ENCODE data around the gene SMCO3.

Gene SMCO3

DNA sequence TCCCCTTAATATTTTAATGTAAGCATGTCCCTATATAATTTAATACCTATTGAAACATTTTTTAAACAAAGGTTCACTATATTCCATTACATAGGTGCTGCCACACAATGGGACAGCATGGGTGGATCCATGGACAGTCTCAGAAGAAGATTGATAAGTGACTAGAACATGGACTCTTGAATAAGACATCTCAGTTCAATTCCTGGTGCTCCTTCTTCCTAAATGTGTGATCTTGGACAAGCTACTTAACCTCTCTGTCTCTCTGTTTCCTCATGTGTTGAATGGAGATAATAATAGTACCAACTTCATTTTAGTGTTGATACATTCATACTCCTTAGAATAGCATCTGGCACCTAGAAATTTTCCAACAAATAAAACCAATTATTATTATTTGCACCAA, 30.4 kb upstream of the SMCO3 start:
- Histone ChIP-seq H3K27ac (ENCODE audit: low read depth, low read length) (no peak overlapping the region), H3K4me3 (ENCODE audit: low read depth, low read length) (no peak overlapping the region), H3K27me3 (ENCODE audit: control insufficient read depth, insufficient read depth, low read length) (no peaks in the 10 kb centered on the region), H3K36me3 (ENCODE audit: control insufficient read depth, insufficient read depth, low read length) (no peaks in the 10 kb centered on the region), H3K4me1 (ENCODE audit: control insufficient read depth, insufficient read depth, low read length) (no peaks in the 10 kb centered on the region; the same call in 1 of the 2 replicates), H3K9me3 (ENCODE audit: control insufficient read depth, insufficient read depth, low read length) (0 out of 2 replicates have a peak, but pooled peaks cover under 1% of the 10 kb centered on the region), H3K9ac (ENCODE audit: low read depth, low read length) (no peak overlapping the region)

GRCh38 chr12:14843425-14843887, 29.5 kb upstream of the SMCO3 start, which contains the start of gene ART4:
ART4 (minus strand) TSS chr12:14843526; CDS start chr12:14843113, 413 bp downstream.
- Histone ChIP-seq H3K27ac (ENCODE audit: low read depth, low read length) (no peak within 1 kb of the TSS), H3K27me3 (ENCODE audit: control insufficient read depth, insufficient read depth, low read length) (no peaks in the 10 kb centered on the region), H3K9ac (ENCODE audit: low read depth, low read length) (no peak within 1 kb of the TSS), H3K4me1 (ENCODE audit: control insufficient read depth, insufficient read depth, low read length) (peaks cover 6% of the 10 kb centered on the region), H3K4me3 (ENCODE audit: low read depth, low read length) (no peak within 1 kb of the TSS), H3K9me3 (ENCODE audit: control insufficient read depth, insufficient read depth, low read length) (0 out of 2 replicates have a peak, but pooled peaks cover 3% of the 10 kb centered on the region), H3K36me3 (ENCODE audit: control insufficient read depth, insufficient read depth, low read length) (no peaks in the 10 kb centered on the region)

GRCh38 chr12:14842315-14842714, 28.3 kb upstream of the SMCO3 start:
- H3K27ac ChIP-seq (ENCODE audit: low read depth, low read length): no peak overlapping the region
- peaks cover 6% of the 10 kb centered on the region for H3K4me1 ChIP-seq (ENCODE audit: control insufficient read depth, insufficient read depth, low read length)
- no peaks in the 10 kb centered on the region for H3K36me3 ChIP-seq (ENCODE audit: control insufficient read depth, insufficient read depth, low read length)
- no peaks in the 10 kb centered on the region for H3K27me3 ChIP-seq (ENCODE audit: control insufficient read depth, insufficient read depth, low read length)
- H3K4me3 ChIP-seq (ENCODE audit: low read depth, low read length): no peak overlapping the region
- 0 out of 2 replicates have a peak, but pooled peaks cover 3% of the 10 kb centered on the region for H3K9me3 ChIP-seq (ENCODE audit: control insufficient read depth, insufficient read depth, low read length)
- no peak overlapping the region for H3K9ac ChIP-seq (ENCODE audit: low read depth, low read length)

DNA sequence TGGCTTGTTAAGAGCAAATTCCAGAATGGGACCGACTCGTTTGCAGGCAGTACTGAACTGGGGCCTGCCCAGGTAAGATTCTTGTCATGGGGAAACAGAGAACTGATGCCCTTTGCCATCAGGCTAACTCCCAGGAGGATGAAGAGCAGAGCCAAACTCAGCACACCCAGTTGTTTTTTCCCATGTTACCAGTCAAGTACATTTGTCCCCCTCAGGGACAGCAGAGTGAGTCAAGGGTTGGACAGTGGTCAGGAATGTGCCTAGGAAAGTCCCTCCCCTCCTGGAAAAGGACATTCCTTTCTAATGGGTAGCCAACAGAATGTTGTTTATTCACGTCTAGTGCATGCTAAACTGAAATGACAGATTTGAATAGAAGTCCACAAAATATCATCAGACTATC, 27.8 kb upstream of the SMCO3 start:
- Histone ChIP-seq H3K9me3 (ENCODE audit: control insufficient read depth, insufficient read depth, low read length) (0 out of 2 replicates have a peak, but pooled peaks cover 3% of the 10 kb centered on the region), H3K27ac (ENCODE audit: low read depth, low read length) (no peak overlapping the region), H3K4me1 (ENCODE audit: control insufficient read depth, insufficient read depth, low read length) (peaks cover 6% of the 10 kb centered on the region), H3K4me3 (ENCODE audit: low read depth, low read length) (no peak overlapping the region), H3K36me3 (ENCODE audit: control insufficient read depth, insufficient read depth, low read length) (no peaks in the 10 kb centered on the region), H3K9ac (ENCODE audit: low read depth, low read length) (no peak overlapping the region), H3K27me3 (ENCODE audit: control insufficient read depth, insufficient read depth, low read length) (no peaks in the 10 kb centered on the region)

- Histone ChIP-seq H3K4me1 (ENCODE audit: control insufficient read depth, insufficient read depth, low read length) (peaks cover 6% of the 10 kb centered on the region), H3K4me3 (ENCODE audit: low read depth, low read length) (no peak overlapping the region), H3K9me3 (ENCODE audit: control insufficient read depth, insufficient read depth, low read length) (0 out of 2 replicates have a peak, but pooled peaks cover 3% of the 10 kb centered on the region), H3K27ac (ENCODE audit: low read depth, low read length) (no peak overlapping the region), H3K9ac (ENCODE audit: low read depth, low read length) (no peak overlapping the region), H3K27me3 (ENCODE audit: control insufficient read depth, insufficient read depth, low read length) (no peaks in the 10 kb centered on the region), H3K36me3 (ENCODE audit: control insufficient read depth, insufficient read depth, low read length) (no peaks in the 10 kb centered on the region)
Measured at GRCh38 chr12:14840616-14841015, 26.6 kb upstream of the SMCO3 start.

DNA sequence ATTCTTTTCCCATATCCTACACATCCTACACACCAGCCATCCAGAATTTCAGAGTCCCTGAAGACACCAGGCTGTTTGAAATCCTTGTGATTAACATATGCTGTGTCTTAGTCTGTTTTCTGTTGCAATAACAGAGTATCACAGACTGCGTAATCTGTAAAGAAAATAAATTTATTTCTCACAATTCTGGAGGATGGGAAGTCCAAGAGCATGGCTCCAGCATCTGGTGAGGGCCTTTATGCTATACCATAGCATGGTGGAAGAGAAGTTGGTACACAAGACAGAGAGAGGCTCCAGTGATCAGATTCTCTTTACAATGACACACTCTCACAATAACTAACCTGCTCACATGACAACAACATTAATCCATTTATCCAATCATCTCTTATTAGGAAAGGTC, 25.3 kb upstream of the SMCO3 start:
- Histone ChIP-seq H3K9ac (ENCODE audit: low read depth, low read length) (no peak overlapping the region), H3K27ac (ENCODE audit: low read depth, low read length) (no peak overlapping the region), H3K4me3 (ENCODE audit: low read depth, low read length) (no peak overlapping the region), H3K27me3 (ENCODE audit: control insufficient read depth, insufficient read depth, low read length) (no peaks in the 10 kb centered on the region), H3K9me3 (ENCODE audit: control insufficient read depth, insufficient read depth, low read length) (0 out of 2 replicates have a peak, but pooled peaks cover 3% of the 10 kb centered on the region), H3K4me1 (ENCODE audit: control insufficient read depth, insufficient read depth, low read length) (peaks cover 6% of the 10 kb centered on the region), H3K36me3 (ENCODE audit: control insufficient read depth, insufficient read depth, low read length) (no peaks in the 10 kb centered on the region)

GRCh38 chr12:14836336-14837210, 22.6 kb upstream of the SMCO3 start:
- Histone ChIP-seq H3K4me1 (ENCODE audit: control insufficient read depth, insufficient read depth, low read length) (peaks cover 6% of the 10 kb centered on the region; the same call in 1 of the 2 replicates), H3K9ac (ENCODE audit: low read depth, low read length) (no peak overlapping the region), H3K4me3 (ENCODE audit: low read depth, low read length) (no peak overlapping the region), H3K36me3 (ENCODE audit: control insufficient read depth, insufficient read depth, low read length) (no peaks in the 10 kb centered on the region), H3K27me3 (ENCODE audit: control insufficient read depth, insufficient read depth, low read length) (no peaks in the 10 kb centered on the region), H3K9me3 (ENCODE audit: control insufficient read depth, insufficient read depth, low read length) (0 out of 2 replicates have a peak, but pooled peaks cover 3% of the 10 kb centered on the region), H3K27ac (ENCODE audit: low read depth, low read length) (no peak overlapping the region)

DNA sequence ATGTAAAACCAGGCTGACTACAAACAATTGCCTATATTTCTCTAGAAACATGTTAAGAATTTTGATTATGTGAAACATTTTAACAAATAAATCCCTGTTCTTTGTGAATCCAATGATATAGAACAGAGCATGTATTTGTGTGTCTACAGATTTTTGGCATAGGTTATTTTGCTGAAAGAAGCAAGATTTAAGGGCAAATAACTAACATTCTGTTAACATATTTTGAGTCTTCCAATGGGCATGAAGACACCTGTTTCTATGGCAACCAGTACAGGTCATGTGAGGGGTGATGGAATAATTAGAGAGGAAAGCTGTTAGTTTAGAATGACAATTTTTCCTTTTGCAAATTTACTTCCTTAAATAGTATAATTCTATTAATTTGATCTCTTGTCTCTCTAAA, 20.5 kb upstream of the SMCO3 start:
- H3K4me1 ChIP-seq (ENCODE audit: control insufficient read depth, insufficient read depth, low read length): peaks cover 6% of the 10 kb centered on the region; the same call in 1 of the 2 replicates
- H3K4me3 ChIP-seq (ENCODE audit: low read depth, low read length): no peak overlapping the region
- no peaks in the 10 kb centered on the region for H3K27me3 ChIP-seq (ENCODE audit: control insufficient read depth, insufficient read depth, low read length)
- H3K27ac ChIP-seq (ENCODE audit: low read depth, low read length): no peak overlapping the region
- H3K36me3 ChIP-seq (ENCODE audit: control insufficient read depth, insufficient read depth, low read length): no peaks in the 10 kb centered on the region
- H3K9me3 ChIP-seq (ENCODE audit: control insufficient read depth, insufficient read depth, low read length): 0 out of 2 replicates have a peak, but pooled peaks cover 3% of the 10 kb centered on the region
- no peak overlapping the region for H3K9ac ChIP-seq (ENCODE audit: low read depth, low read length)

DNA sequence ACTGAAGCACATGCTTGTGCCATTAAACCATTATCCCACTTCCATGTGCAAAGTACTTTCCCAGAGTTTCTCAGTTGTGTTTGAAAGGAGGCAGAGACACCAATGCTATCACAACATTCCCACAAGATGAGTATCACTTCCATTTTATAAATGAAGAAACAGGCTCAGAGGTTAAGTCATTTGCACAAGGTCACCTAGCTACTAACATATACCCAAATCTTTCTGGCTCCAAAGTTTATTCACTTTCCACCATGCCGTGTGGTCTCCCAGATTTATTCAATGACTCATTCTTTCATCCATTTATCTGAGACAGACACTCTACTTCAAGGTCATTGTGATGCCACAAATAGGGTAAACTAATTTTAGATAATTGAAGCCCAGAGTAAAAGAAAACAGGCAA, 20.0 kb upstream of the SMCO3 start:
- no peaks in the 10 kb centered on the region for H3K9me3 ChIP-seq (ENCODE audit: control insufficient read depth, insufficient read depth, low read length)
- H3K36me3 ChIP-seq (ENCODE audit: control insufficient read depth, insufficient read depth, low read length): no peaks in the 10 kb centered on the region
- H3K9ac ChIP-seq (ENCODE audit: low read depth, low read length): no peak overlapping the region
- H3K27ac ChIP-seq (ENCODE audit: low read depth, low read length): no peak overlapping the region
- H3K4me1 ChIP-seq (ENCODE audit: control insufficient read depth, insufficient read depth, low read length): peaks cover 4% of the 10 kb centered on the region; the same call in 1 of the 2 replicates
- no peak overlapping the region for H3K4me3 ChIP-seq (ENCODE audit: low read depth, low read length)
- no peaks in the 10 kb centered on the region for H3K27me3 ChIP-seq (ENCODE audit: control insufficient read depth, insufficient read depth, low read length)

DNA sequence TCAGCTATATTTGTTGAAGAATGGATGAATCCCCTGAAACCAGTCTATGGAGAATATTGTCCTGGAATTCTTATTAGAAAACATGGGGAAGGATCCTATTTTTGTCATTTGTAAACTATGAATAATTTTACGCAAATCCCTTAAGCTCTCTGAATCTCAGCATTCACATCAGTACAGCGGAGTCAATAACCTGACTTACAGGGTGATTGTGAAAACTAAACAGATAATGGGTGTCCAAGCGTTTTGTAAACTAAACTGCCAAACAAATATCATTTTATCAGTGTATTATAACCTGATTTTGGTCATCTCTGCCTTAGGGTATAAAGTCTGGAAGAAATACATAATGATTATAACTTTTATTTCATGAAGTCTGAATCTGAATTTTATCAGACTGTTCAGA, 19.4 kb upstream of the SMCO3 start:
- Histone ChIP-seq H3K4me3 (ENCODE audit: low read depth, low read length) (no peak overlapping the region), H3K36me3 (ENCODE audit: control insufficient read depth, insufficient read depth, low read length) (no peaks in the 10 kb centered on the region), H3K27ac (ENCODE audit: low read depth, low read length) (no peak overlapping the region), H3K4me1 (ENCODE audit: control insufficient read depth, insufficient read depth, low read length) (no peaks in the 10 kb centered on the region), H3K9me3 (ENCODE audit: control insufficient read depth, insufficient read depth, low read length) (no peaks in the 10 kb centered on the region), H3K27me3 (ENCODE audit: control insufficient read depth, insufficient read depth, low read length) (no peaks in the 10 kb centered on the region), H3K9ac (ENCODE audit: low read depth, low read length) (no peak overlapping the region)

DNA sequence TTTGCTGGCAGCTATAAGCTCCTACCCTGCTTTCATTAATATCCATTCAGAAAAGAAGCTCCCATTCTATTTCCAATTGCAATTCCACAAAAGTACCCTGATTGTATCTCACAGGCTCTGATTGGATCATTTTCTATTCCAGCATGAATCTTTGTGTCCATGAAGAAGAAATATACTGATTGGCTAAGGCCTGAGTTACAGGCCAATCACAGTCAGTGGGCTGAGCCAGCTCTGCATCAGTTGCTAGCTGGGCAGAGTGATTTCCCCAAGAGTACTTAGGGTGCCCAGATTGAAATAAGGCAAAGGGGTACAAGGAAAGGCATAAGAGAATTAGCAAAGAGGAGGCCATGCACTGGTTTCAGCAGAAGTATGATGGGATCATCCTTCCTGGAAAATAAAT, 14.9 kb upstream of the SMCO3 start:
- no peak overlapping the region for H3K27ac ChIP-seq (ENCODE audit: low read depth, low read length)
- no peak overlapping the region for H3K9ac ChIP-seq (ENCODE audit: low read depth, low read length)
- H3K4me1 ChIP-seq (ENCODE audit: control insufficient read depth, insufficient read depth, low read length): no peaks in the 10 kb centered on the region
- no peaks in the 10 kb centered on the region for H3K27me3 ChIP-seq (ENCODE audit: control insufficient read depth, insufficient read depth, low read length)
- no peaks in the 10 kb centered on the region for H3K9me3 ChIP-seq (ENCODE audit: control insufficient read depth, insufficient read depth, low read length)
- H3K36me3 ChIP-seq (ENCODE audit: control insufficient read depth, insufficient read depth, low read length): no peaks in the 10 kb centered on the region
- H3K4me3 ChIP-seq (ENCODE audit: low read depth, low read length): no peak overlapping the region
